ENCODE data around the gene LENG8. TPM values are rescaled to one million over a fixed set of nuclear protein-coding genes. Genes with fewer than 3 reads are reported as not detected.

LENG8 gene
- 29.3 TPM for total RNA-seq (2013)
- polyA plus RNA-seq: 100 to 1,000 TPM in 1 of 3 donors, 1 to 10 TPM in 2; 3.6 to 341 (median 5.8) TPM
- 148 and 152 TPM in 2 replicates for polyA minus RNA-seq
- 63.1 to 321 (median 138) reads per million in 11 experiments for total RNA-seq

- Mint-ChIP-seq H3K27me3 (ENCODE audit: low read depth in 3 of 3) (peaks cover 0 to 3% (median 2%) of the 10 kb centered on the region in 3 donors), H3K36me3 (peaks cover 49 to 63% of the 10 kb centered on the region in 2 donors), H3K27ac (peak within 1 kb of the TSS; percentile 99 to 100 (median 100)), H3K4me3 (peak within 1 kb of the TSS; percentile 98 to 99), H3K4me1 (peaks cover 35% of the 10 kb centered on the region), H3K9me3 (peaks cover 0 to 5% (median 0%) of the 10 kb centered on the region in 7 donors)
- peak within 1 kb of the TSS; percentile 92 for H3K4me2 ChIP-seq (replicated peaks; ENCODE audit: extremely low read depth, low read length, poor library complexity, severe bottlenecking)
- peaks cover 79% of the 10 kb centered on the region for H3K79me2 ChIP-seq (ENCODE audit: insufficient read depth, low read length)
- H3K27me3 ChIP-seq (ENCODE audit: control insufficient read depth in 2 of 2, insufficient read depth in 2 of 2, low read length in 2 of 2): no peaks in the 10 kb centered on the region
- H3K4me3 ChIP-seq (replicated peaks in 1 of 3; ENCODE audit: low read depth in 2 of 3, low read length in 3 of 3): peak within 1 kb of the TSS; percentile 57 to 90 (median 69)
- H4K20me1 ChIP-seq (ENCODE audit: insufficient read depth, low read length): peaks cover 45% of the 10 kb centered on the region
- H2AFZ ChIP-seq (ENCODE audit: insufficient read depth, low read depth, low read length, poor library complexity, severe bottlenecking): peak within 1 kb of the TSS; percentile 76
- peaks cover 35 to 39% of the 10 kb centered on the region in 2 donors for H3K4me1 ChIP-seq (ENCODE audit: control insufficient read depth in 1 of 2, insufficient read depth in 2 of 2, low read length in 2 of 2)
- no peaks in the 10 kb centered on the region for H3K9me3 ChIP-seq (replicated peaks in 1 of 2; ENCODE audit: control insufficient read depth in 1 of 2, insufficient read depth in 1 of 2, low read length in 2 of 2)
- intact Hi-C loops (cut with micrococcal nuclease): loop anchor here (2.0 to 10.0 kb wide), 3 partner anchors 14 to 254 kb away; partner anchors contain the start of genes LENG9 (in 1 of the 2) and TSEN34 (in 1 of the 2)
- peak; percentile 96 to 99 (median 99) for DNase-seq
- H3K27ac ChIP-seq (ENCODE audit: low read depth in 1 of 2, low read length in 2 of 2): peak within 1 kb of the TSS; percentile 95 to 98
- H3K9ac ChIP-seq (ENCODE audit: insufficient read depth, low read length, poor library complexity, severe bottlenecking): peak within 1 kb of the TSS; percentile 87
- TF ChIP-seq CTCF (IDR thresholded peaks at IDR 0.05): no peak
- peaks cover 35 to 43% of the 10 kb centered on the region in 2 donors for H3K36me3 ChIP-seq (replicated peaks in 1 of 2; ENCODE audit: control insufficient read depth in 1 of 2, insufficient read depth in 2 of 2, low read length in 2 of 2)
- WGBS (ENCODE audit: insufficient coverage): under 1% methylated on average over 88 of the region's 96 CpGs
Observed at GRCh38 chr19:54448774-54449700, at the start of gene LENG8. TSS of gene LENG8 (plus strand) at chr19:54449199. CDS start at chr19:54451345, 2,146 bp downstream.

GRCh38 chr19:54400913-54401312 is 48.1 kb upstream of the LENG8 start:
- Mint-ChIP-seq H3K9me3 (peaks cover 3 to 17% (median 15%) of the 10 kb centered on the region in 7 donors), H3K4me3 (no peak overlapping the region), H3K27me3 (ENCODE audit: low read depth in 3 of 3) (peaks cover 4 to 17% (median 5%) of the 10 kb centered on the region in 3 donors), H3K4me1 (no peaks in the 10 kb centered on the region), H3K36me3 (no peaks in the 10 kb centered on the region), H3K27ac (no peak overlapping the region)
- intact Hi-C loops (cut with micrococcal nuclease): no loop called here
- no peak overlapping the region for H3K4me2 ChIP-seq (replicated peaks; ENCODE audit: extremely low read depth, low read length, poor library complexity, severe bottlenecking)
- no peaks in the 10 kb centered on the region for H3K36me3 ChIP-seq (replicated peaks in 1 of 2; ENCODE audit: control insufficient read depth in 1 of 2, insufficient read depth in 2 of 2, low read length in 2 of 2)
- peaks cover 0 to 13% of the 10 kb centered on the region in 2 donors for H3K9me3 ChIP-seq (replicated peaks in 1 of 2; ENCODE audit: control insufficient read depth in 1 of 2, insufficient read depth in 1 of 2, low read length in 2 of 2)
- no peak overlapping the region for H3K27ac ChIP-seq (ENCODE audit: low read depth in 1 of 2, low read length in 2 of 2)
- no peak overlapping the region for H3K4me3 ChIP-seq (replicated peaks in 1 of 3; ENCODE audit: low read depth in 2 of 3, low read length in 3 of 3)
- no peaks in the 10 kb centered on the region for H4K20me1 ChIP-seq (ENCODE audit: insufficient read depth, low read length)
- WGBS (ENCODE audit: insufficient coverage): no CpG with 5 or more reads among the region's 6 CpGs
- H3K79me2 ChIP-seq (ENCODE audit: insufficient read depth, low read length): no peaks in the 10 kb centered on the region
- H2AFZ ChIP-seq (ENCODE audit: insufficient read depth, low read depth, low read length, poor library complexity, severe bottlenecking): no peak overlapping the region
- no peaks in the 10 kb centered on the region for H3K27me3 ChIP-seq (ENCODE audit: control insufficient read depth in 2 of 2, insufficient read depth in 2 of 2, low read length in 2 of 2)
- no peak for DNase-seq
- TF ChIP-seq CTCF (IDR thresholded peaks at IDR 0.05): no peak
- no peak overlapping the region for H3K9ac ChIP-seq (ENCODE audit: insufficient read depth, low read length, poor library complexity, severe bottlenecking)
- H3K4me1 ChIP-seq (ENCODE audit: control insufficient read depth in 1 of 2, insufficient read depth in 2 of 2, low read length in 2 of 2): no peaks in the 10 kb centered on the region

Measured in CD14-positive monocyte (primary cell).